RWPE2 (cell line): ENCODE data around the gene VWC2L.
A peak's percentile ranks its signal among the peaks of the same experiment; 100 is the strongest.

ENCODE experiments used
- ATAC-seq: fragments of 200-7000 bp; cut with Tn5 transposase; 3 replicates; pipeline ENCODE4 v1.9.1; 2021; ENCODE audit warnings: low read depth
- DNase-seq: peaks from one replicate; pipeline ENCODE4 v3.0.0-alpha.2; 2020; ENCODE audit warnings: low spot score
- H3K27ac ChIP-seq: fragments of 450-650 bp; 2 replicates; pipeline ENCODE4 v1.5.1; 2017; ENCODE audit warnings: mild to moderate bottlenecking; ENCODE audit not compliant: poor library complexity, severe bottlenecking
- H3K27me3 ChIP-seq: fragments of 250-450 bp; sonication (Bioruptor Pico); 2 replicates; pipeline ENCODE4 v1.5.1; 2021; ENCODE audit warnings: mild to moderate bottlenecking, moderate library complexity; ENCODE audit not compliant: insufficient read depth, poor library complexity, severe bottlenecking
- H3K36me3 ChIP-seq: fragments of 250-450 bp; sonication (Bioruptor Pico); 2 replicates; pipeline ENCODE4 v1.5.1; 2020; ENCODE audit warnings: low read depth, mild to moderate bottlenecking, moderate library complexity
- H3K4me1 ChIP-seq: fragments of 250-450 bp; sonication (Bioruptor Pico); 2 replicates; pipeline ENCODE4 v1.5.1; 2021; ENCODE audit warnings: mild to moderate bottlenecking, moderate library complexity; ENCODE audit not compliant: insufficient read depth, poor library complexity, severe bottlenecking
- H3K4me3 ChIP-seq: fragments of 250-450 bp; sonication (Bioruptor Pico); 2 replicates; pipeline ENCODE4 v1.5.1; 2021; ENCODE audit warnings: mild to moderate bottlenecking, moderate library complexity; ENCODE audit not compliant: severe bottlenecking
- H3K9me3 ChIP-seq: fragments of 250-450 bp; sonication (Bioruptor Pico); 2 replicates; pipeline ENCODE4 v1.5.1; 2021; ENCODE audit warnings: mild to moderate bottlenecking, moderate library complexity; ENCODE audit not compliant: severe bottlenecking
- TF ChIP-seq, protein P1 (sequence below): fragments of 450-650 bp; IDR thresholded peaks from one replicate; pipeline ENCODE4 v1.5.1; 2017; ENCODE audit warnings: mild to moderate bottlenecking, moderate library complexity; ENCODE audit not compliant: poor library complexity, severe bottlenecking

VWC2L gene

DNA sequence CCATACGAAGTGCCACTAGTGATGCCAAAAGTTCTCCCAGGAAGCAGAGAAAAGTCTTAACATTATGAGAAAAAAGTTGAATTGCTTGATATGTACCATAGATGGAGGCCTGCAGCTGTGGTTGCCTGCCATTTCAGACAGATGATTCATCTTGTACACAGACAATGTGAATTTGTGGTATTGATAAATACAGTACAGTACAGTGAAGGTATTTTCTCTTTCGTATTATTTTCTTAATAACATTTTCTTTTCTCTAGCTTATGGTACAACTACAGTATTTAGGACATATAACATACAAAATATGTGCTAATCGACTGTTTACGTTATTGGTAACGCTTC is 33.6 kb upstream of the VWC2L start:
- H3K36me3 ChIP-seq, result no peaks in the 10 kb centered on the region
- H3K27me3 ChIP-seq, result no peaks in the 10 kb centered on the region
- H3K4me1 ChIP-seq, result peaks cover 39% of the 10 kb centered on the region
- TF ChIP-seq, protein P1, sequence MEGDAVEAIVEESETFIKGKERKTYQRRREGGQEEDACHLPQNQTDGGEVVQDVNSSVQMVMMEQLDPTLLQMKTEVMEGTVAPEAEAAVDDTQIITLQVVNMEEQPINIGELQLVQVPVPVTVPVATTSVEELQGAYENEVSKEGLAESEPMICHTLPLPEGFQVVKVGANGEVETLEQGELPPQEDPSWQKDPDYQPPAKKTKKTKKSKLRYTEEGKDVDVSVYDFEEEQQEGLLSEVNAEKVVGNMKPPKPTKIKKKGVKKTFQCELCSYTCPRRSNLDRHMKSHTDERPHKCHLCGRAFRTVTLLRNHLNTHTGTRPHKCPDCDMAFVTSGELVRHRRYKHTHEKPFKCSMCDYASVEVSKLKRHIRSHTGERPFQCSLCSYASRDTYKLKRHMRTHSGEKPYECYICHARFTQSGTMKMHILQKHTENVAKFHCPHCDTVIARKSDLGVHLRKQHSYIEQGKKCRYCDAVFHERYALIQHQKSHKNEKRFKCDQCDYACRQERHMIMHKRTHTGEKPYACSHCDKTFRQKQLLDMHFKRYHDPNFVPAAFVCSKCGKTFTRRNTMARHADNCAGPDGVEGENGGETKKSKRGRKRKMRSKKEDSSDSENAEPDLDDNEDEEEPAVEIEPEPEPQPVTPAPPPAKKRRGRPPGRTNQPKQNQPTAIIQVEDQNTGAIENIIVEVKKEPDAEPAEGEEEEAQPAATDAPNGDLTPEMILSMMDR, result no peak
- ATAC-seq (peak; percentile 56), DNase-seq (no peak)
- H3K4me3 ChIP-seq, result no peak overlapping the region
- H3K27ac ChIP-seq, result peak overlapping the region; percentile 77
- H3K9me3 ChIP-seq, result no peaks in the 10 kb centered on the region

DNA sequence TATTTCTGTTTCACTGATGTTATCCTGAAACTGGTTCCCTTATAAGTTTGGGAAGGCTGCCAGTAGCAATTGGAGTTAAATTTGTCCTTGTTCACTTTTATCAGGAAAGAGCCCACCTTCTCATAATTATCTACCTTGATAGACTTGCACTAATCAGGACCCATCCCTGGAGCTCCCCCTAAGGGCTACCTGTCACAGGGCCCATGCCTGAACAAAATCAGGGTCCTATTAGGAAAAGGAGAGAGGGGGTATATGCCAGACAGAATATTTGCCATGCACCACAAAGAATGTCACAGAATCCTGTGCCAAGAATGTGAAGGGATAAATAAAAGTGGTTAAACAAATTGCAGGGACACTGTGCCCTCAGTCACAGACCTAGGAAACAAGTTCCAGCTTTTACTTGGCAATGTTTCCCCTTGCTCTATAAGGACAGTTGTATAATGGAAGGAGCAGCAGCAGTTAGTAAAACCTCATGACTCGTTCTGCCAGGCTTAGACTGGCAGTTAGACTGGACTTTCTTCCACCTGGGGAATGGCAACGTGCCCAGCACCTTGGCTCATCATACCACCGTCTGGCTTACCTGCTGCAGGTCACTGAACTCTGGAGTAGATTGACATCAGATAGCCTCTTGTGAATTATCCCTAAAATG is 32.3 kb upstream of the VWC2L start:
- Histone ChIP-seq H3K27me3 (no peaks in the 10 kb centered on the region), H3K4me3 (no peak overlapping the region), H3K9me3 (no peaks in the 10 kb centered on the region), H3K4me1 (peaks cover 44% of the 10 kb centered on the region), H3K36me3 (no peaks in the 10 kb centered on the region), H3K27ac (peak overlapping the region; percentile 77)
- DNase-seq (peak; percentile 73), ATAC-seq (peak; percentile 86)
- TF ChIP-seq, protein P1, result peak; percentile 57

DNA sequence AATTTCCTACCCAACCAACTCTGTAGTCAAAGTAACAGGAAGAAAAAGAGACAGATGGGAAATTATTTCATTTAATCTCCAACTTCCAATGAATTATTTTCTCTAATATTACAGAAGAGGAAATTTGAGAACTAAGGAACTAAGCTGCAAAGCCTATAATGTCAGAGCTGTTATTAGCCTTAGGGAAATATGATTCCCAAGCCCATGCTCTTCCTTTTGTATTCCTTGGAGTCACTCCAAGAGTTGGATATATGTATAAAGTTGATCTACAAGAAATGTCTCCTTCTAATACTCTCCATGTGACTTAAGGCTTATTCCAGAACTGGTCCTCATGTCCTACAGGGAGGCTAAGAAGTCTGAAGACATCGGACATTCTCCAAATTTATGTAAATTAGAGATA is 31.6 kb upstream of the VWC2L start:
- no peaks in the 10 kb centered on the region for H3K36me3 ChIP-seq
- TF ChIP-seq, protein P1, result no peak
- peak; percentile 29 for ATAC-seq
- H3K4me3 ChIP-seq, result no peak overlapping the region
- peaks cover 44% of the 10 kb centered on the region for H3K4me1 ChIP-seq
- H3K27me3 ChIP-seq, result no peaks in the 10 kb centered on the region
- DNase-seq, result no peak
- H3K27ac ChIP-seq, result peak overlapping the region; percentile 77
- H3K9me3 ChIP-seq, result no peaks in the 10 kb centered on the region

DNA sequence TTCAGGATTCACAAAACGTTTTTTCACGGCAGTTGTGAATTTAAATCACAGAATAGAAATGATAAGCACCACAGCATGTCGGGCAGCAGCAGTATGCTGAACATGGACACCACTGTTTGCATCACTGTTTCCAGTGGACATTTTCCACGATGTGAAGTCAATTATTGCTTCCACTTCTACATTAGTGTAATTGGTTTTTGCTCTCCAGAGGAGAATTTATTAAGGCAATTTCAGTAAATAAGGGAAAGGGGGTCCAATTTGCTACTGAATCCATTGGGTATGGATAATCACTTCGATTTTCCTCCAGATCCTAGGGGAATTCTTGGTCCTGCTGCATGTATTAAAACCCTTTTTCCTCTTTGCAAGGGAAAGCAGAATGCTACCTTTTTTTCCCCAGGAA is 30.2 kb upstream of the VWC2L start:
- DNase-seq, result no peak
- Histone ChIP-seq H3K9me3 (no peaks in the 10 kb centered on the region), H3K4me3 (no peak overlapping the region), H3K27ac (no peak overlapping the region), H3K4me1 (peaks cover 44% of the 10 kb centered on the region), H3K27me3 (no peaks in the 10 kb centered on the region), H3K36me3 (no peaks in the 10 kb centered on the region)
- TF ChIP-seq, protein P1, result no peak
- no peak for ATAC-seq

DNA sequence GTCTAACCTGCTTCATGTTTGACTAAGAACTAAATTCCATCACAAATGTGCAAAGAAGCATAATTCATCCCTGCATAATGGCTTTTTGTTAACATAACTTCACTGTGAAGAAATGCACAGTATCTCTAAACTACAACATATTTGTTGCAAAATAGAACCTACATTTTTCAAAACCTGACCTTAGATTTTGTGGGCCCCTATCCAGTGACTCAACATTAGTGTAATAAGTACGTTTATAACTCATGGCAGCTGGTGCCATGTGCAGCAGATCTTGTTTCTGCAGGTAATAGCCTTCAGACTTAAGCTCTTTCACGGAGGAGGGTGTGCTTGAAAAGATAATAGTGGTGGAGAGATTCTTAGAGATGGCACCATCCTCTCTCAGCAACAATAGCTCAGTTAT is 28.6 kb upstream of the VWC2L start:
- Histone ChIP-seq H3K36me3 (no peaks in the 10 kb centered on the region), H3K4me1 (peaks cover 41% of the 10 kb centered on the region), H3K4me3 (no peak overlapping the region), H3K27ac (peak overlapping the region; percentile 52), H3K27me3 (no peaks in the 10 kb centered on the region), H3K9me3 (no peaks in the 10 kb centered on the region)
- DNase-seq, result no peak
- peak; percentile 64 for ATAC-seq
- TF ChIP-seq, protein P1, result no peak
